Spleen (tissue), 7 donors: ENCODE measurements around the gene GRIK3.

Experiments
- POLR2A ChIP-seq, 3 donors: fragments of 450-650 bp; IDR thresholded peaks; one replicate each; pipeline ENCODE4 v1.5.1; 2017; ENCODE audit warnings: antibody characterized with exemption in 3 of 3, mild to moderate bottlenecking in 1 of 3
- TF ChIP-seq, protein P1 (sequence below), 11 experiments: fragments of 200-600 bp in 7 of 11; fragments of 450-650 bp in 4 of 11; sonication (generic) in 4 of 11; IDR thresholded peaks in 8 of 11; conservative IDR thresholded peaks in 3 of 11; 1 replicate in 7 of 11; 2 replicates in 4 of 11; pipeline versions ENCODE4 v1.4.0 to v1.8.0; 2016 to 2021; ENCODE audit warnings: antibody characterized with exemption in 11 of 11, inconsistent platforms in 4 of 11, mild to moderate bottlenecking in 1 of 11
- donor health status: DM: no; HTN: no; CAD: no; lungs with moderate emphysema.
- donor health status: DM: no; HTN: no; CAD: no.
- donor health status: DM: no; HTN: no; CAD: no.

- TF ChIP-seq, protein P1, sequence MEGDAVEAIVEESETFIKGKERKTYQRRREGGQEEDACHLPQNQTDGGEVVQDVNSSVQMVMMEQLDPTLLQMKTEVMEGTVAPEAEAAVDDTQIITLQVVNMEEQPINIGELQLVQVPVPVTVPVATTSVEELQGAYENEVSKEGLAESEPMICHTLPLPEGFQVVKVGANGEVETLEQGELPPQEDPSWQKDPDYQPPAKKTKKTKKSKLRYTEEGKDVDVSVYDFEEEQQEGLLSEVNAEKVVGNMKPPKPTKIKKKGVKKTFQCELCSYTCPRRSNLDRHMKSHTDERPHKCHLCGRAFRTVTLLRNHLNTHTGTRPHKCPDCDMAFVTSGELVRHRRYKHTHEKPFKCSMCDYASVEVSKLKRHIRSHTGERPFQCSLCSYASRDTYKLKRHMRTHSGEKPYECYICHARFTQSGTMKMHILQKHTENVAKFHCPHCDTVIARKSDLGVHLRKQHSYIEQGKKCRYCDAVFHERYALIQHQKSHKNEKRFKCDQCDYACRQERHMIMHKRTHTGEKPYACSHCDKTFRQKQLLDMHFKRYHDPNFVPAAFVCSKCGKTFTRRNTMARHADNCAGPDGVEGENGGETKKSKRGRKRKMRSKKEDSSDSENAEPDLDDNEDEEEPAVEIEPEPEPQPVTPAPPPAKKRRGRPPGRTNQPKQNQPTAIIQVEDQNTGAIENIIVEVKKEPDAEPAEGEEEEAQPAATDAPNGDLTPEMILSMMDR (IDR thresholded peaks at IDR 0.05 in 8 of 11, conservative IDR thresholded peaks at IDR 0.05 in 3 of 11), result no peak
- TF ChIP-seq POLR2A (IDR thresholded peaks at IDR 0.05), result no peak
Observed at GRCh38 chr1:36872858-36873257, 161.5 kb downstream of the GRIK3 start.
